ENCODE results near the gene OTOS. TPM values are rescaled to one million over a fixed set of nuclear protein-coding genes. Genes with fewer than 3 reads are reported as not detected.

Gene OTOS
- total and polyA plus RNA-seq, 2 of the 13 experiments (the other 11 are each of a cell fraction or from before 2014, with no cell fraction given): not detected

DNA sequence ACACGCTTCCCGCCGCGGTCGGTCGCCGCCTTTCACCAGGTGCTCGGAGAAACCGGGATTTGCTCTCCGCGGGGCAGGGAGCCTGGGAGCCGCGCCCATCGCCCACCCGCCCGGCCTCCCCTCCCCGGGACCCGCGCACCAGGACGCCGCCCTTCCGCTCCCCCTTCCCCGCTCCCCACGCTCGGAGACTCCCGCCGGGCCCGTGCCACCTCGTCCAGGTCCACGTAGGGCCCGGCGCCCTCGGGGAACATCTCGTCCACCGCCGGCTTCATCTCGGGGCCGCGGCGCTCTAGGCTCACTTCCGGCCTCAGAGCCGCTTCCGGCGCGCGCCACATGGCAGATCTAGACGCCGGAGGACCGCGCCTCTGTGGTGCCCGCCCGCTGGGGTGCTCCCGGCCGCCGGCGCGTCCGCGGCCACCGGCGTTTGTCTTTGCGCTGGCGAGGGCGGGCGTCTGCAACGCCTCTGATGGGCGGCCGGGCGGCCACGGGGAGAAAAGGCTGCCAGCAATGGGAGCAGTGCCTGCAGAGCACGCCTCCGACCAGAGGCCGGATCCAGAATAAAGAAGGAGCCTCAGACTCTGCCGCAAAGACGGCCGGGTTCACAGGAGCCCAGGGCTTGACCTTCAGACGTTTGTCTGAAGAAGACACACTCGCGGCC is 4.3 kb downstream of the OTOS start, which contains the start of gene COPS9 (continued):
- no peak for TF ChIP-seq NR2F6 (IDR thresholded peaks at IDR 0.05)
- 0 out of 2 replicates have a peak, but pooled peaks have one; percentile 7 for TF ChIP-seq NR2F6 (CRISPR knock-in tag; IDR thresholded peaks at IDR 0.05)
- TF ChIP-seq, protein P1, sequence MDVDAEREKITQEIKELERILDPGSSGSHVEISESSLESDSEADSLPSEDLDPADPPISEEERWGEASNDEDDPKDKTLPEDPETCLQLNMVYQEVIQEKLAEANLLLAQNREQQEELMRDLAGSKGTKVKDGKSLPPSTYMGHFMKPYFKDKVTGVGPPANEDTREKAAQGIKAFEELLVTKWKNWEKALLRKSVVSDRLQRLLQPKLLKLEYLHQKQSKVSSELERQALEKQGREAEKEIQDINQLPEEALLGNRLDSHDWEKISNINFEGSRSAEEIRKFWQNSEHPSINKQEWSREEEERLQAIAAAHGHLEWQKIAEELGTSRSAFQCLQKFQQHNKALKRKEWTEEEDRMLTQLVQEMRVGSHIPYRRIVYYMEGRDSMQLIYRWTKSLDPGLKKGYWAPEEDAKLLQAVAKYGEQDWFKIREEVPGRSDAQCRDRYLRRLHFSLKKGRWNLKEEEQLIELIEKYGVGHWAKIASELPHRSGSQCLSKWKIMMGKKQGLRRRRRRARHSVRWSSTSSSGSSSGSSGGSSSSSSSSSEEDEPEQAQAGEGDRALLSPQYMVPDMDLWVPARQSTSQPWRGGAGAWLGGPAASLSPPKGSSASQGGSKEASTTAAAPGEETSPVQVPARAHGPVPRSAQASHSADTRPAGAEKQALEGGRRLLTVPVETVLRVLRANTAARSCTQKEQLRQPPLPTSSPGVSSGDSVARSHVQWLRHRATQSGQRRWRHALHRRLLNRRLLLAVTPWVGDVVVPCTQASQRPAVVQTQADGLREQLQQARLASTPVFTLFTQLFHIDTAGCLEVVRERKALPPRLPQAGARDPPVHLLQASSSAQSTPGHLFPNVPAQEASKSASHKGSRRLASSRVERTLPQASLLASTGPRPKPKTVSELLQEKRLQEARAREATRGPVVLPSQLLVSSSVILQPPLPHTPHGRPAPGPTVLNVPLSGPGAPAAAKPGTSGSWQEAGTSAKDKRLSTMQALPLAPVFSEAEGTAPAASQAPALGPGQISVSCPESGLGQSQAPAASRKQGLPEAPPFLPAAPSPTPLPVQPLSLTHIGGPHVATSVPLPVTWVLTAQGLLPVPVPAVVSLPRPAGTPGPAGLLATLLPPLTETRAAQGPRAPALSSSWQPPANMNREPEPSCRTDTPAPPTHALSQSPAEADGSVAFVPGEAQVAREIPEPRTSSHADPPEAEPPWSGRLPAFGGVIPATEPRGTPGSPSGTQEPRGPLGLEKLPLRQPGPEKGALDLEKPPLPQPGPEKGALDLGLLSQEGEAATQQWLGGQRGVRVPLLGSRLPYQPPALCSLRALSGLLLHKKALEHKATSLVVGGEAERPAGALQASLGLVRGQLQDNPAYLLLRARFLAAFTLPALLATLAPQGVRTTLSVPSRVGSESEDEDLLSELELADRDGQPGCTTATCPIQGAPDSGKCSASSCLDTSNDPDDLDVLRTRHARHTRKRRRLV (CRISPR knock-in tag; IDR thresholded peaks at IDR 0.05): no peak
- TF ChIP-seq CREM (IDR thresholded peaks at IDR 0.05): no peak
- no peak for TF ChIP-seq CREM (CRISPR knock-in tag; IDR thresholded peaks at IDR 0.05)
- no peak for TF ChIP-seq MAFG (CRISPR knock-in tag; IDR thresholded peaks at IDR 0.05)
- TF ChIP-seq, protein P2, sequence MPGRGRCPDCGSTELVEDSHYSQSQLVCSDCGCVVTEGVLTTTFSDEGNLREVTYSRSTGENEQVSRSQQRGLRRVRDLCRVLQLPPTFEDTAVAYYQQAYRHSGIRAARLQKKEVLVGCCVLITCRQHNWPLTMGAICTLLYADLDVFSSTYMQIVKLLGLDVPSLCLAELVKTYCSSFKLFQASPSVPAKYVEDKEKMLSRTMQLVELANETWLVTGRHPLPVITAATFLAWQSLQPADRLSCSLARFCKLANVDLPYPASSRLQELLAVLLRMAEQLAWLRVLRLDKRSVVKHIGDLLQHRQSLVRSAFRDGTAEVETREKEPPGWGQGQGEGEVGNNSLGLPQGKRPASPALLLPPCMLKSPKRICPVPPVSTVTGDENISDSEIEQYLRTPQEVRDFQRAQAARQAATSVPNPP (CRISPR knock-in tag; IDR thresholded peaks at IDR 0.05): no peak
- TF ChIP-seq, protein P3, sequence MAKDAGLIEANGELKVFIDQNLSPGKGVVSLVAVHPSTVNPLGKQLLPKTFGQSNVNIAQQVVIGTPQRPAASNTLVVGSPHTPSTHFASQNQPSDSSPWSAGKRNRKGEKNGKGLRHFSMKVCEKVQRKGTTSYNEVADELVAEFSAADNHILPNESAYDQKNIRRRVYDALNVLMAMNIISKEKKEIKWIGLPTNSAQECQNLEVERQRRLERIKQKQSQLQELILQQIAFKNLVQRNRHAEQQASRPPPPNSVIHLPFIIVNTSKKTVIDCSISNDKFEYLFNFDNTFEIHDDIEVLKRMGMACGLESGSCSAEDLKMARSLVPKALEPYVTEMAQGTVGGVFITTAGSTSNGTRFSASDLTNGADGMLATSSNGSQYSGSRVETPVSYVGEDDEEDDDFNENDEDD (CRISPR knock-in tag; IDR thresholded peaks at IDR 0.05; ENCODE audit: borderline replicate concordance): peak; percentile 74; the same call in 1 of the 2 replicates
- 0 out of 2 replicates have a peak, but pooled peaks have one; percentile 45 for TF ChIP-seq JUN (CRISPR knock-in tag; IDR thresholded peaks at IDR 0.05)
- TF ChIP-seq ZNF850 (CRISPR knock-in tag; conservative IDR thresholded peaks at IDR 0.05): no peak
- TF ChIP-seq, protein P4, sequence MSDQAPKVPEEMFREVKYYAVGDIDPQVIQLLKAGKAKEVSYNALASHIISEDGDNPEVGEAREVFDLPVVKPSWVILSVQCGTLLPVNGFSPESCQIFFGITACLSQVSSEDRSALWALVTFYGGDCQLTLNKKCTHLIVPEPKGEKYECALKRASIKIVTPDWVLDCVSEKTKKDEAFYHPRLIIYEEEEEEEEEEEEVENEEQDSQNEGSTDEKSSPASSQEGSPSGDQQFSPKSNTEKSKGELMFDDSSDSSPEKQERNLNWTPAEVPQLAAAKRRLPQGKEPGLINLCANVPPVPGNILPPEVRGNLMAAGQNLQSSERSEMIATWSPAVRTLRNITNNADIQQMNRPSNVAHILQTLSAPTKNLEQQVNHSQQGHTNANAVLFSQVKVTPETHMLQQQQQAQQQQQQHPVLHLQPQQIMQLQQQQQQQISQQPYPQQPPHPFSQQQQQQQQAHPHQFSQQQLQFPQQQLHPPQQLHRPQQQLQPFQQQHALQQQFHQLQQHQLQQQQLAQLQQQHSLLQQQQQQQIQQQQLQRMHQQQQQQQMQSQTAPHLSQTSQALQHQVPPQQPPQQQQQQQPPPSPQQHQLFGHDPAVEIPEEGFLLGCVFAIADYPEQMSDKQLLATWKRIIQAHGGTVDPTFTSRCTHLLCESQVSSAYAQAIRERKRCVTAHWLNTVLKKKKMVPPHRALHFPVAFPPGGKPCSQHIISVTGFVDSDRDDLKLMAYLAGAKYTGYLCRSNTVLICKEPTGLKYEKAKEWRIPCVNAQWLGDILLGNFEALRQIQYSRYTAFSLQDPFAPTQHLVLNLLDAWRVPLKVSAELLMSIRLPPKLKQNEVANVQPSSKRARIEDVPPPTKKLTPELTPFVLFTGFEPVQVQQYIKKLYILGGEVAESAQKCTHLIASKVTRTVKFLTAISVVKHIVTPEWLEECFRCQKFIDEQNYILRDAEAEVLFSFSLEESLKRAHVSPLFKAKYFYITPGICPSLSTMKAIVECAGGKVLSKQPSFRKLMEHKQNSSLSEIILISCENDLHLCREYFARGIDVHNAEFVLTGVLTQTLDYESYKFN (CRISPR knock-in tag; conservative IDR thresholded peaks at IDR 0.05): peak; percentile 46
- TF ChIP-seq ZBTB7B (CRISPR knock-in tag; IDR thresholded peaks at IDR 0.05): 0 out of 2 replicates have a peak, but pooled peaks have one; percentile 17
- TF ChIP-seq ZNF589 (CRISPR knock-in tag; conservative IDR thresholded peaks at IDR 0.05): peak; percentile 37; the same call in 1 of the 2 replicates
- TF ChIP-seq, protein P5, sequence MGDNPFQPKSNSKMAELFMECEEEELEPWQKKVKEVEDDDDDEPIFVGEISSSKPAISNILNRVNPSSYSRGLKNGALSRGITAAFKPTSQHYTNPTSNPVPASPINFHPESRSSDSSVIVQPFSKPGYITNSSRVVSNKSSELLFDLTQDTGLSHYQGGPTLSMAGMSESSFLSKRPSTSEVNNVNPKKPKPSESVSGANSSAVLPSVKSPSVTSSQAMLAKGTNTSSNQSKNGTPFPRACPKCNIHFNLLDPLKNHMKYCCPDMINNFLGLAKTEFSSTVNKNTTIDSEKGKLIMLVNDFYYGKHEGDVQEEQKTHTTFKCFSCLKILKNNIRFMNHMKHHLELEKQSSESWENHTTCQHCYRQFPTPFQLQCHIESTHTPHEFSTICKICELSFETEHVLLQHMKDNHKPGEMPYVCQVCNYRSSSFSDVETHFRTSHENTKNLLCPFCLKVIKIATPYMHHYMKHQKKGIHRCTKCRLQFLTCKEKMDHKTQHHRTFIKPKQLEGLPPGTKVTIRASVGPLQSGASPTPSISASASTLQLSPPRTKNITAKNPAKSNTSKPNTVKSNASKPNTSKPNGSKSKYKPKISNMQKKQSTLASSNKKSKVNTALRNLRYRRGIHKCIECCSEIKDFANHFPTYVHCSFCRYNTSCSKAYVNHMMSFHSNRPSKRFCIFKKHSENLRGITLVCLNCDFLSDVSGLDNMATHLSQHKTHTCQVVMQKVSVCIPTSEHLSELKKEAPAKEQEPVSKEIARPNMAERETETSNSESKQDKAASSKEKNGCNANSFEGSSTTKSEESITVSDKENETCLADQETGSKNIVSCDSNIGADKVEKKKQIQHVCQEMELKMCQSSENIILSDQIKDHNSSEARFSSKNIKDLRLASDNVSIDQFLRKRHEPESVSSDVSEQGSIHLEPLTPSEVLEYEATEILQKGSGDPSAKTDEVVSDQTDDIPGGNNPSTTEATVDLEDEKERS (CRISPR knock-in tag; IDR thresholded peaks at IDR 0.05): no peak
- TF ChIP-seq FOXA3 (CRISPR knock-in tag; IDR thresholded peaks at IDR 0.05): no peak
- no peak for TF ChIP-seq ZNF496 (CRISPR knock-in tag; IDR thresholded peaks at IDR 0.05; ENCODE audit: insufficient replicate concordance)
